GM18507 (cell line): Measurements from ENCODE around the gene DNAH6.
"Not testable (repeated sequence)": the region's sequence is repeated elsewhere in the genome, so short reads cannot be mapped to it uniquely, and the experiment has no call there.

Experiments used
- DNase-seq: peaks from one replicate; pipeline ENCODE4 v3.0.0; 2011; ENCODE audit warnings: low read depth; ENCODE audit not compliant: insufficient read length; ENCODE audit errors: extremely low spot score
- FAIRE-seq: peaks from 2 replicates; lab custom pipeline; 2011; peaks lifted over from hg19 to GRCh38; lab: Jason Lieb, UNC

The DNAH6 gene, protein sequence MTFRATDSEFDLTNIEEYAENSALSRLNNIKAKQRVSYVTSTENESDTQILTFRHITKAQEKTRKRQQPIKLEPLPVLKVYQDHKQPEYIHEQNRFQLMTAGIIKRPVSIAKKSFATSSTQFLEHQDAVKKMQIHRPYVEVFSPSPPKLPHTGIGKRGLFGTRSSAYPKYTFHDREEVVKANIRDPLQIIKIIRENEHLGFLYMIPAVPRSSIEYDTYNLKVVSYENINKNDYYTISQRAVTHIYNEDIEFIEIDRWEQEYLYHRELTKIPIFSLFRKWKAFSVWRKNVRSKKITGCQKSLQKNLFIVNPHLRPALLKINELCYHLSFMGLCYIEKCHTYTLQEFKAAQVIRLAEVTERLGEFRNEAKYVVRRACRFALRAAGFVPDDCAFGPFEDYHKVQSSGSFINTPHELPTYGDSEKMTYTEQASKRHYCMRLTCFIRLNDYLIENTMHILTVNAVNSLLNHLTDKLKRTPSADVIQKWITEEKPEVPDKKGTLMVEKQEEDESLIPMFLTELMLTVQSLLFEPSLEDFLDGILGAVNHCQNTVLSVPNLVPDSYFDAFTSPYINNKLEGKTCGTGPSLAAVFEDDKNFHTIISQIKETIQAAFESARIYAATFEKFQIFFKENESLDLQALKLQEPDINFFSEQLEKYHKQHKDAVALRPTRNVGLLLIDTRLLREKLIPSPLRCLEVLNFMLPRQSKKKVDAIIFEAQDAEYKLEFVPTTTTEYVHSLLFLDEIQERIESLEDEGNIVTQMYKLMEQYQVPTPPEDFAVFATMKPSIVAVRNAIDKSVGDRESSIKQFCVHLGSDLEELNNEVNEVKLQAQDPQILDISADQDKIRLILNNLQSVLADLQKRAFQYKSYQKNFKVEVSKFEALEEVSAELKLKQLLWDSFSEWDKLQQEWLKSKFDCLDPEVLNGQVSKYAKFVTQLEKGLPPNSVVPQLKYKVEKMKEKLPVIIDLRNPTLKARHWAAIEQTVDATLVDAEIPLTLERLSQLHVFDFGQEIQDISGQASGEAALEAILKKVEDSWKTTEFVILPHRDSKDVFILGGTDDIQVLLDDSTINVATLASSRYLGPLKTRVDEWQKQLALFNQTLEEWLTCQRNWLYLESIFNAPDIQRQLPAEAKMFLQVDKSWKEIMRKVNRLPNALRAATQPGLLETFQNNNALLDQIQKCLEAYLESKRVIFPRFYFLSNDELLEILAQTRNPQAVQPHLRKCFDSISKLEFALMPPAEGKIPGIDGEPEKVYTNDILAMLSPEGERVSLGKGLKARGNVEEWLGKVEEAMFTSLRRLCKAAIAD (N-terminal part only)

DNA sequence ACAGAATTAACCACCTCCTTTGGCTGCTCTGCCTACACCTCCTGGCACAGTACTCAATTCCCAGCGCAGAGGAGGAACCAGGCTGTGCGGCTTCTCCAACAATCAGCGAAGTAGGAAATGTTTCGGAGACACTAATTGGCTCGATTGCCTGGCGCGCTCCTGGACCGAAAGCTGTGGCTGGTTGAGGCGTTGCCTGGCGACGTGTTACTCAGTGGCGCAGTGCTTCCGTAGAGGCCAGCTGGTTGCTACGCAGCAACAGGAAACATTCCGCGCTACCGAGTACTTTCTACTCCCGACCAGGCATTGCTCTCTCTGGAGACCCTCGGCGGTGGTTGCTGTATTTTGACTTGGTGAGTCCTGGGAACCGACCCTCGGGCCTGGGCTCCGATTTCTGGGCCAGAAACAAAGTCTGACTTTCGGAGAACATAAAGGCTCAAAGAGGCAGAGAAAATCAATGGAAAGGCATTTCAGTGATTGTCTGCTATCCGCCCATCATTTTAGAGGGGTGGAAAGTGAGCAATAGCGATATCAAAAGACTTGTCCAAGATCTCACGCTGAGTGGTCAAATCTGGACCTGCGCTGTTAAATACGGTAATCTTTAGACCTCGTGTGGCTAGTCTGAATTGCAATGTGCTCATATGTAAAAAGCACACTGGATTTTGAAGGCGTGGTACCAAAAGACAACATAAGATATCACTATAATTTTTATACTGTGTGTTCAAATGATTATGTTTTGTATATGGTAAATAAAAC lies at the start of gene DNAH6:
Gene DNAH6 (plus strand): TSS at position 265 of the 753 bp plus-strand sequence. CDS start 1,329 bp downstream, outside the sequence.
- FAIRE-seq (peak; percentile 75), DNase-seq (peak; percentile 7)

DNA sequence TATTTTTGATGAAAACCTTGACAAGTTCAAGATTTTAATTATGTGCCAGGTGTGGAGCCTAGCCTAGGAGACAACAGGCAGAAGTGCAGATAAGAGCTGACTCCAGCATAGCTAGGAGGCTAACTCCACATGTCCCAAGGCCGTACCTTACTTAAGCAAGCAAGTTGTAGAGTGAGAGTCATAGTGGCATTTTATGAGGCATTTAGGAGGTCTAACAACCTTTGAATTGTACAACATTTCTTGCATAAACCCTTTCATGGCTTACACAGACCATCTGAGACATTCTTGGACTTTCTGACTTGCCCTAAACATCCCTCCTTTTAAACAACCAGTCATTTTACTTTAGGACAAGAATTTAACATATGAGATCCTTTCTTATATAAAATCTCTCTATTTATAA lies 48.9 kb upstream of the DNAH6 start:
- DNase-seq: no peak
- FAIRE-seq: no peak

DNA sequence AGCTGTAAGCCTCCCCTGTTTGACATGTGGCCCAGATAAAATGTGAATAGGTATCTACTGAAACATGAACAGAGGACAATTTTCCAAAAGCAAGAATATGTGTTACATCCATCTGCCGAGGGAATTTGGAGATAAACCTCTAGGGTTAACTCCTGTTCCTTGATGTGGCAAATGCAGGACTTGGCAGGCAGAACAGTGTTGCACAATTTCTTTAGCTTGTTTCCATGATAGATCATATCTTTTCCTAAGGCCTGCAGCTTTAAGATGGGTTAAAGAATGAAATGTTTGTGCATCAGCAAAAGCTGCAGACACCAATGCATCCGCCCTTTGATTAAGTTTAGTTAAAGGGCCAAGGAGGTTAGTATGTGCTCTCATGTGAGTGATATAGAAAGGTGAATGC lies 43.9 kb upstream of the DNAH6 start:
- DNase-seq, FAIRE-seq: not testable (repeated sequence)

DNA sequence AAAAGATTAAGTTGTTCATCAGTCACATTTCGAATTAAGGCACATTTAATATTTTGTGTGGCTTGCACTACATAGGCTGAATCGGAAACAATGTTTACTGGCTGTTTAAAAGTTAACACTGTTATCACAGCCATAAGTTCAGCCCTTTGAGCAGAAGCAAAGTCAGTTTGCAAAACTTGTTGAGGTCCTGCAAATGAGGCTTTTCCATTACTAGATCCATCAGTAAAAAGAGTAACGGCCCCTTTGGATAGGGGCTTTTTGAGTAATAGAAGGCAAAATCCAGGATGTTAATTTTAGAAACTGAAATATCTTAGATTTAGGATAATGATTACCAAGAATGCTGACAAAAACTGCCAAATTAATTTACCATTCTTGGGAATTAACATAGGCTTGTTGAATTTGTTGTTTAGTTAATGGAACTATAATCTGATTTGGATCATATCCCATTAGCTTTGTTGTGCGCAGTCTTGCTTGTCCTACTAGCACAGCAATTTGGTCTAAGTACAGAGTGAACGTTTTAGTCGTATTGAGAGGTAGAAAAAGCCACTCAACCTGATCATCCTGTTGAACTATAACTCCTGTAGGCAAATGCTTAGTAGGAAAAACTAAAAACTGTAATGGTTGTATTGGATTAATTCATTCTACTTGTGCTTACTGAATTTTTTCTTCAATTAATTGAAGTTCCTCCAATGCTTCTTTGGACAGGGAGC lies 43.3 kb upstream of the DNAH6 start:
- DNase-seq (no peak), FAIRE-seq (peak; percentile 42)

DNA sequence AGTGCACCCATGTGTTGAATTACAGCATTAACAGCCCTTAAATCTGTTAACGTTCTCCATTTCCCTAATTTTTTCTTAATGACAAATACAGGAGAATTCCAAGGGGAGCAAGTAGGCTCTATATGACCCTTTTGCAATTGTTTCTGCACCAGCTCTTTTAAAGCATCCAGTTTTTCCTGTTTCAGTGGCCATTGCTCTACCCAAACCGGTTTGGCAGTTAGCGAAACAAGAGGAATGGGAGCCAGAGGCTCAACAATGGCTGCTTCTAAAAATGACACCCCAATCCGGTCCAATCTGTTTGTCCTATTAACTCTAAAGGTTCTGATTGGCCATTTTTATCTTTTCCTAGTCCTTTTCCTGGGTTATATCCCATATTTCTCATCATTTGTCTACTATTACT lies 42.1 kb upstream of the DNAH6 start:
- FAIRE-seq: no peak
- no peak for DNase-seq

DNA sequence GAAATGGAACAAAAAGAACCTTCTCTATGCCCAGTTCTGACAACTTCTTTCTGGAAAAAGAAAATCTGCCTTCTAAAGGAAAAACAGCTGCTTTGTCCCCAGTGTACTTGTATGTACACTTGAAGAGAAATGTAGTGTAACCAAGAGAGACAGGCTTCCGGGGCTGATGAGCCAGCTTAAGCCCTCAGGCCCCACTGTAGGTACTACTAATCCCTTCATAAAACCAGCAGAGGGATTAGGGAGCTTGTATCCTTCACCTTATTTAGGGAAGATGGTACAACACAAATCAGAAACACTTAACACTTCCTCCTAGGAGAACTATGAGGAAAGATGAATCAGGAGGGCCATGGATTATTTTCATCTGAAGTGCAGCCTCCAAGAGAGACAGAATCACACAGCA lies 38.4 kb upstream of the DNAH6 start:
- FAIRE-seq: no peak
- DNase-seq: no peak

DNA sequence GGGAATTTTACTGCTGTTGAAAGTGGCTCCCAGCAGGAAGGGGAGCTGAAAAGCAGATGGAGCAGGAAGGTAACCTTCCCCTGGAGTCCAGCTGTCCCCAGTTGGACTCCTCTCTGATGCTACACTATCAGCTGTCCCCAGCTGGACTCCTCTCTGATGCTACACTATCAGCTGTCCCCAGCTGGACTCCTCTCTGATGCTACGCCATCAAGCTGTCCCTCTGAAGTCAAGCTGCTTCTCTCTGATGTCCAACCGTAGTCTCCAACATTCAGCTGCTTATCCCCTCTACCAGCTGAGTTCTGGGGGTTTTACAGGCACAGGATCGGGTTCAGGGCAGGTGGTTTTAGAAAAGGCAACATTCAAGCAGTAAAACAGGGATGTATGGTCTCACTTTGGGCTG lies 37.4 kb upstream of the DNAH6 start:
- DNase-seq (no peak), FAIRE-seq (no peak)

DNA sequence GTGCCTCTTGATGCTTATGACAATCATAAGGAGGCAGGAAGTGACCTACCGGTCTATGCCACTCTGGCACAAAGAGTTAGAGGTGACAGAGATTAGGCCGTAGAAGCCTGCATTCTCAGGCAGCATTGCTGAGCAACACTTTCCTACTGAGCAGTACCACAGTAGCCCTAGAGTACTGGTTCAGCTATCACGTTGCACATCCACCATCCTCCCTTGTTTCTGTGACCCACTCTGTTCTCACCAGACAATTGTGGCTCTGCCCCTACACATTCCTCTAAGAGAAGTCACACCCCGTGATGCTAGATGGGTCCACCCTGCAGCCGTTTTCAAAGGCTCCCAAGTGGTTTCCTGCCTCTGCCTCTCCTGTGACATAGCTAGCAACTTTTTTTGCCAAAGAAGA lies 34.6 kb upstream of the DNAH6 start:
- FAIRE-seq (no peak), DNase-seq (no peak)

DNA sequence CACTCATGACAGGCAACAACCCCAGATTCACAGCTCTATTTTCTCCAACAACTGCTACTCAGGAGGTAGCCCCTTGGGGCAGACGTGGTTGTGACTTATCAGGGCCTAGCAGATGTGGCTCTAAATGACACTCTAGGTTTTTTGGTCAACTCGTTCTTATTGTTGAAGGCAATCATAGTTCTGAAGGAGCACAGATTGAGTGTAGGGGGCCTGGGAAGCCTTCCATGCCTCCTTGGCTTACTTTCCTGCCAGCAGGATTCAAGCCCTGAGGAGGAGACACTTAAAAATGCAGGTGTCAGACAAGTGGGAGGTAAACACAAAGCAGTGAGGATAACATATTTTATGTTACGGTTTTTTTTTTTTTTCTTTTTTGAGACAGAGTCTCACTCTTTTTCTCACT lies 33.7 kb upstream of the DNAH6 start:
- FAIRE-seq: no peak
- DNase-seq: no peak

DNA sequence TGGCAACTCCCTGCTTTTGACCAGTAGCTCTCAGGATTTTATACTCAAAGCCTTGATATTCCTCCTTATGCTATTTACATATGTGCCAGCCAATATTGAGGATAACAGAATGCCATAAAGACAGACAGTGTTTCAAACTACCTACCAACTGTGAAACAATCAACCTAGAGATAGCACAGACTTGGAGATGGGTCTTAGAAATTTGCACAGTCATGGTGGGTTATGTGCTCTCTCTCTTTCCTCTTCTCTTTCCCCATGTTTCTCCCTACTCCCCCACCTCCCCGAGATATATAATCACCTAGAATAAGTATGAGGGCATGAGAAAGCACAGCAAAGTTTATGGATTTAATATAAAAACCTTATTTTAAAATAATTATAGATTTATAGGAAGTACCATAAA lies 33.0 kb upstream of the DNAH6 start:
- no peak for DNase-seq
- no peak for FAIRE-seq

DNA sequence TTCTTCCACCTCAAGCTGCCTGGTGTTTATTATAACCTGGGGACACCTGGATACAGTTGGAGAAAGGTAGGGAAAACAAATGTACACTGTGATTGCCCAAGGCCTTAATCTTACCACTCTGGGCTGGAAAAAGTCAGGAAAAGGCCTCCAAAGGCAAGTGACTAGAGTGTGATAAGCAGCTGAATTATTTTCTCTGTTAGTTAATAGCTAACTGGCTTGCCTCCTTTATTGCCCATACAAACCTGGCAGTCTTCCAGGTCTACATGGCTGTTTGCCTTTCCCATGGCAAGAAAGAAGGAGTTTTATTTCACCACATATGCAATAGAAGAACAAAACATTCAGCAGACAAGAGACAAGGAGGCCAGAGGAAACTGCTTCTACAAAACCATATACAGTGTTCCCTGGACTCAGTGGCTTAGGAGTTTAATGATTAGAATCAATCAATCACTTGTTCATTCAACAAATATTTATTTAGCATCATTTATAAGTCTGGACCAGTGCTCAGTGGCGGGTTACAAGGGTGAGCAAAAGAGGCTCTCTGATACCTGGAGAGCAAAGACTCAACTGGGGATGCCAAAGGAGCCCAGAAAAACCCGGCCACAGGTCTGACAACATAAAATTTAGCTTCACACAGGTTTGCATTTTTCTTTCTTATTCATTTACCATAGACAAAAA lies 29.7 kb upstream of the DNAH6 start:
- no peak for FAIRE-seq

DNA sequence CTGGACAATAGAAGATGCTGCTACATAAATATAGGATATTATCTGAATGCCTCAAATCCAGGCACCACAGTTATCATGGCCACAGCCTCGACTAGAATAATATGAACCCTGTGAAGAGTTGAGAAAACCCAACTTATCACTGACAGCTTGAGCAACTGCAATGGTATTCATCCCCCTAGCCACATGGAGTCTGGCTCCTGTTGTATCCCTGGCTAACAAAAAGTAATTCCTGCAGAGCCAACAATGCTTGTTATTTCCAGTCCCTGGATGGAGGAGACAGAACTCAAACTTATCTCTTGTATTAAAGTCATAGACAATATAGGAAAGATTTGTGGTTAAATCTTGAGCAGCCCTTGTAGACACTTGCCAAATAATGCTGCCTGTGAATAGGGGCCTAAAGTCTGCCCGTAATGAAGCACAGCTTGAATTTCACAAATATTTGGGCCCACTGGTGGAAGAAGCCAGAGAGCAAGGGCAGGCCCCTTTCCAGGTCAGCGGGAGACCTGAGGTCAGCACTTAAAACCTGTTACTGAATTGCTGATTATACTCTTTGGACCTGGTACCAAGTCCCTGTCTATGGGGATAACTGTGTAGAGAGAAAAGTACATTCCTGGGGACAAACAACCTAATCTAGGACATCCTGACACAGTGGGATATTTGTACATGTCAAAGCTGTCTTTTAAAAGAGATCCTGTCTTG lies 28.9 kb upstream of the DNAH6 start:
- FAIRE-seq (no peak), DNase-seq (no peak)

More for the DNA sequence above, 29.7 kb upstream of the DNAH6 start:
- DNase-seq: no peak

DNA sequence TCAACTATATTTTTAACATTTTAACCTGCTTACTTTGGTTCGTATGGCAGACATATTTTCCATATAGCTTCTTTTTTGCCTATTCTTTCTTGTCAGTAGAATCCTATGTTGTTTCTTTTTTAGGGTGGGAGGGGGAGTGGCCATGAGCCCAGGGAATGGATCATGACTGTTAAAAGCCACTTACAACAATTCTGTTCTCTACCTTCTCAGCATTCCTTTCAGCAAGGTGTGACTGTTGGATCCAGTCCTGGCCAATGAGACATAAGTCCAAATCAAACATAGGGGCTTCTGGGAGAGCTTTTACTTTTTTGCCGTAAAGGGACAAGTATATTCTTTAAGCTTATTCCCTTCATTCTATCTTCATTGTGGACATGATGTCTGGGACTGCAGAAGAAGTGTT lies 25.0 kb upstream of the DNAH6 start:
- no peak for FAIRE-seq
- DNase-seq: no peak

DNA sequence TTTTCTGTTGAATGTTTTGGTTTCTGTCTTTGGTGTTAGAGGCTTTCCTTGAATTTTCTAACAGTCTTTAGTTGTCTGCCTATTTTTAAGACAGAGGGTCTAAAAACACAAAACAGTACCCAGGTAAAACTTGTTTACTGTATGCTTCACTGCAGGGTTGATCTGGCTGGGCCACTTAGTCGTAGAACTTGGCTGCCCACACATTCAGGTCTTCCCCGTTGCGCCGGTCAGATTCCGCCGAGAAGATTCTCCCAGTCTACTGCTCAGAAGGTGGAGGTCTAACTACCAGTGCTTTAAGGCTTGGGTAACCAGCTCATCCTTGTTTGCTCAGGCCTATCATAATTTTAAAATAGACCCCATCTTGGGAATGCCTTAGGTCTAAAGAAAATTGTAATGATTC lies 24.6 kb upstream of the DNAH6 start:
- FAIRE-seq (no peak), DNase-seq (no peak)

DNA sequence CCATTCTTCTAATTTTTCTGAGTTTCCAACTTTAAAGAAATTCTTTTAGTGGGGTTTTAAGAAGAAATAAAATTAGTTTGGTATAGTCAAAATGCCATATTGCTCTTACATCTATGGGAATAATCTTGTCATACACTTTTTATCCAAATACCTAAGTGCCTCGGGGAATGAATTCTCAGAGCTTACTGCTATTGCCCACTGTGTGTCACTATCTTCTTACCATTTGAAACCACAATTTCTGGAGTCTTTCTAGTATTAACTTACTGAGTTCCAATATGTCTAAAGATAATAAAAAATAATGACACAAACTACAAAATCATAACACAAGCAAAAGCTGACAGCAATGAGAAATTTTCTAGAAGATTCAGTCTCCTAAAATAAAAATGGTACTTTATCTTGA lies 23.7 kb upstream of the DNAH6 start:
- DNase-seq: no peak
- FAIRE-seq: no peak

DNA sequence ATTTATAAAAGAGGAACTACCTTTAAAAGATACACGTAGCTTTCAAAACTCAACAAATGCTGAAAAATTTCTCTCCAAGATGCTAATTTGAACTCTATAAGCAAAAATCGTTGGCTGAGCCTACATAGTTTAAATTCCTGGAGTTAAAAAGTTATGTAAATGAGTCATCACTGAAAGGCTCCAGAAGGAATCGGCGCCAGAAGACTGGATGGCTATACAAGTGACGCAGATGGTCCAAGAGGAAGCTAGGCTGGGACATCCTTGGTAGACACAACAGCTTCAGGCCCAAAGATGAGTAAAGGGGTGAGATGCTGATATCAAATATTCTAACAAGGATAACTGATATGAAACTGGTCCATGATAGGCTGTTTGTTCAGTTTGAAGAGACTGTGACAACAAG lies 22.8 kb upstream of the DNAH6 start:
- DNase-seq: no peak
- no peak for FAIRE-seq

DNA sequence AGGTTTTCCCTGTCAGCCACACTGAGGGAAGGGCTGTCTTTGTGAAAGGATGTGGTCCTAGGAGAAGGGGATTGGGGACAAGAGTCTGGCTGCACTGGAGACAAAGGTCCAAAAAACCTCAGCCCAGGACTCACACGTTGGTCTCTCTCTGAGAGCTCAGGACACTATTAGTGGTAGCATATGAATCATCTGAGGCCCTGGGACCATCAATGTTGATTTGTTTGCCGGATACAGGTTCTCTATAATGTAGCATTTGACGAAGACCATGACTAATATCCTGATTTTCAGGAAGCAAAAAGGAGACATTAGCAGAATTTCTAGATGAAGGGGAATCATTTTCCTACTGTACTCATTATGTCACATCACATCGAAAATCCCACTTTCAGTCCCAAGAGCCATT lies 22.2 kb upstream of the DNAH6 start:
- FAIRE-seq: no peak
- no peak for DNase-seq
